ENCODE data around the gene DOHH. TPM values are rescaled to one million over a fixed set of nuclear protein-coding genes. Genes with fewer than 3 reads are reported as not detected.

Gene DOHH
- polyA plus RNA-seq, 2 of the 4 experiments (the other 2 are of a cell fraction) = 4.6 to 13.3 TPM

DNA sequence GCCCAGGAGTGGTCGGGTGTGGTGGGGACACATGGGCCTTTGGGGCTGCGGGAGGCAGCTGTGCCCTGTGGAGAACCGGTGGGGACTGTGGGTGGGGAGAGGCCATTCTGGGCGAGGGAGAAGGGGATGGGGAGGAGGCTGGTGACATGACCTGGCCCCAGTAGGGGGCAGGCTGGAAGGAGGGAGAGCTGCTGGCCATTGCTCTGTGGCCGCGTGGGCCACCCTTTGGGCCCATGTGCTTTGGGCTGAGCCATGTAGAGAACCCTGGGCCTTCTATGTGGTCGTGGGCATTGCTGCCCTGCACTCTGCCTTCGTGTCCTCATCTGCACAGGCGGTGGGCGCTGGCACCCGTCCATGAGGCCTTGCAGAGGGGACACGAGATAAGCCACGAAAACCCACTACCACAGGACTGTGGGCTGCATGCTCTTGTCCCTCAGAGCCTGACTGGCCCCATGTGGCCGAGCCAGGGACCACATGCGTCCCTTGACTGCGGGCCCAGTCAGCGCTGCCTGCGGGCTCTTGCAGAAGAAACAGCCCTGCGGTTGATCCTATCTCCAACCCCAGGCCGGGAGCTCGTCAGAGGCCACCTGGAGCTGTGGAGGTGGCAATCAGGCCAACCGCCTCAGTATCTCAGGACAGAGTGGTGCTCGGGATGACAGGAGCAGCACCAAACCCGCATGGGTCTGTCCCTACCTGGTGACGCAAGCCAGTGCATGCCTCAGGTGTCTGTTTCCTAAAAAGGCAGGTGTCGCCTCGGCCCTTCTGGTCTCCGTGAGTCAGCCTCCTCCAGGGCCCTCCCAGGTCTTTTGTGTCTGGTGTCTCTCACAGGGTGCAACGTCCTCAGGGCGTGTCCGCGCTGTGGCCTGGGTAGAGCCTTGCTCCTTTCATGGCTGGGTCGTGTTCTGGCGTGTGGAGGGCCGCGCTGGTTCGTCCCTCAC is 20.0 kb upstream of the DOHH start:
- no peak overlapping the region for H3K27ac ChIP-seq
- H3K4me3 ChIP-seq = no peak overlapping the region
- ATAC-seq (peak in 1 of 2 experiments; percentile 37; a peak in 2 of 6 replicates), FAIRE-seq (no peak), DNase-seq (ENCODE audit: low read depth in 1 of 2, low spot score in 1 of 2) (no peak)
- no peaks in the 10 kb centered on the region for H3K9me3 ChIP-seq
- ChIA-PET CTCF (interaction anchor here (1.3 kb wide), 1 partner anchor 25 kb away, joined by 3 read pairs; no protein-coding TSS in a partner anchor), POLR2A (no interaction called here)
- no peak overlapping the region for H3K4me2 ChIP-seq
- peaks cover 13% of the 10 kb centered on the region; the same call in 2 of the 3 replicates for H3K4me1 ChIP-seq
- TF ChIP-seq, protein P1, sequence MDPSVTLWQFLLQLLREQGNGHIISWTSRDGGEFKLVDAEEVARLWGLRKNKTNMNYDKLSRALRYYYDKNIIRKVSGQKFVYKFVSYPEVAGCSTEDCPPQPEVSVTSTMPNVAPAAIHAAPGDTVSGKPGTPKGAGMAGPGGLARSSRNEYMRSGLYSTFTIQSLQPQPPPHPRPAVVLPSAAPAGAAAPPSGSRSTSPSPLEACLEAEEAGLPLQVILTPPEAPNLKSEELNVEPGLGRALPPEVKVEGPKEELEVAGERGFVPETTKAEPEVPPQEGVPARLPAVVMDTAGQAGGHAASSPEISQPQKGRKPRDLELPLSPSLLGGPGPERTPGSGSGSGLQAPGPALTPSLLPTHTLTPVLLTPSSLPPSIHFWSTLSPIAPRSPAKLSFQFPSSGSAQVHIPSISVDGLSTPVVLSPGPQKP (IDR thresholded peaks at IDR 0.05; ENCODE audit: low read depth, low read length) = no peak
- TF ChIP-seq SREBF2 (IDR thresholded peaks at IDR 0.05) (no peak), NPAS2 (CRISPR knock-in tag; IDR thresholded peaks at IDR 0.05; ENCODE audit: borderline replicate concordance) (no peak), RARB (CRISPR knock-in tag; IDR thresholded peaks at IDR 0.05) (no peak), ZNF302 (CRISPR knock-in tag; IDR thresholded peaks at IDR 0.05) (no peak), RFX5 (IDR thresholded peaks at IDR 0.05) (no peak), CHD4 (IDR thresholded peaks at IDR 0.05; ENCODE audit: borderline replicate concordance) (no peak), MAZ (IDR thresholded peaks at IDR 0.05; ENCODE audit: borderline replicate concordance, low read depth, low read length) (no peak), RNF2 (IDR thresholded peaks at IDR 0.05; ENCODE audit: borderline replicate concordance, low read depth) (no peak), FOSL2 (IDR thresholded peaks at IDR 0.05) (no peak), FOSL2 (CRISPR knock-in tag; IDR thresholded peaks at IDR 0.05) (no peak), MYC (IDR thresholded peaks at IDR 0.05; ENCODE audit: borderline replicate concordance, low read length) (no peak), ESRRA (IDR thresholded peaks at IDR 0.05; ENCODE audit: borderline replicate concordance, low read length) (no peak), CBX8 (IDR thresholded peaks at IDR 0.05) (no peak), RAD21 (conservative IDR thresholded peaks at IDR 0.05 in 1 of 2, IDR thresholded peaks at IDR 0.05 in 1 of 2) (no peak), KDM5A (IDR thresholded peaks at IDR 0.05) (no peak), NFE2L2 (conservative IDR thresholded peaks at IDR 0.05; ENCODE audit: low read length) (no peak)
- TF ChIP-seq, protein P2, sequence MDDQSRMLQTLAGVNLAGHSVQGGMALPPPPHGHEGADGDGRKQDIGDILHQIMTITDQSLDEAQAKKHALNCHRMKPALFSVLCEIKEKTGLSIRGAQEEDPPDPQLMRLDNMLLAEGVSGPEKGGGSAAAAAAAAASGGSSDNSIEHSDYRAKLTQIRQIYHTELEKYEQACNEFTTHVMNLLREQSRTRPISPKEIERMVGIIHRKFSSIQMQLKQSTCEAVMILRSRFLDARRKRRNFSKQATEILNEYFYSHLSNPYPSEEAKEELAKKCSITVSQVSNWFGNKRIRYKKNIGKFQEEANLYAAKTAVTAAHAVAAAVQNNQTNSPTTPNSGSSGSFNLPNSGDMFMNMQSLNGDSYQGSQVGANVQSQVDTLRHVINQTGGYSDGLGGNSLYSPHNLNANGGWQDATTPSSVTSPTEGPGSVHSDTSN (IDR thresholded peaks at IDR 0.05) = no peak
- TF ChIP-seq, protein P3, sequence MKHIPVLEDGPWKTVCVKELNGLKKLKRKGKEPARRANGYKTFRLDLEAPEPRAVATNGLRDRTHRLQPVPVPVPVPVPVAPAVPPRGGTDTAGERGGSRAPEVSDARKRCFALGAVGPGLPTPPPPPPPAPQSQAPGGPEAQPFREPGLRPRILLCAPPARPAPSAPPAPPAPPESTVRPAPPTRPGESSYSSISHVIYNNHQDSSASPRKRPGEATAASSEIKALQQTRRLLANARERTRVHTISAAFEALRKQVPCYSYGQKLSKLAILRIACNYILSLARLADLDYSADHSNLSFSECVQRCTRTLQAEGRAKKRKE (CRISPR knock-in tag; IDR thresholded peaks at IDR 0.05; ENCODE audit: low read depth) = no peak
- TF ChIP-seq, protein P4, sequence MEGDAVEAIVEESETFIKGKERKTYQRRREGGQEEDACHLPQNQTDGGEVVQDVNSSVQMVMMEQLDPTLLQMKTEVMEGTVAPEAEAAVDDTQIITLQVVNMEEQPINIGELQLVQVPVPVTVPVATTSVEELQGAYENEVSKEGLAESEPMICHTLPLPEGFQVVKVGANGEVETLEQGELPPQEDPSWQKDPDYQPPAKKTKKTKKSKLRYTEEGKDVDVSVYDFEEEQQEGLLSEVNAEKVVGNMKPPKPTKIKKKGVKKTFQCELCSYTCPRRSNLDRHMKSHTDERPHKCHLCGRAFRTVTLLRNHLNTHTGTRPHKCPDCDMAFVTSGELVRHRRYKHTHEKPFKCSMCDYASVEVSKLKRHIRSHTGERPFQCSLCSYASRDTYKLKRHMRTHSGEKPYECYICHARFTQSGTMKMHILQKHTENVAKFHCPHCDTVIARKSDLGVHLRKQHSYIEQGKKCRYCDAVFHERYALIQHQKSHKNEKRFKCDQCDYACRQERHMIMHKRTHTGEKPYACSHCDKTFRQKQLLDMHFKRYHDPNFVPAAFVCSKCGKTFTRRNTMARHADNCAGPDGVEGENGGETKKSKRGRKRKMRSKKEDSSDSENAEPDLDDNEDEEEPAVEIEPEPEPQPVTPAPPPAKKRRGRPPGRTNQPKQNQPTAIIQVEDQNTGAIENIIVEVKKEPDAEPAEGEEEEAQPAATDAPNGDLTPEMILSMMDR (IDR thresholded peaks at IDR 0.05) = no peak
- TF ChIP-seq, protein P5, sequence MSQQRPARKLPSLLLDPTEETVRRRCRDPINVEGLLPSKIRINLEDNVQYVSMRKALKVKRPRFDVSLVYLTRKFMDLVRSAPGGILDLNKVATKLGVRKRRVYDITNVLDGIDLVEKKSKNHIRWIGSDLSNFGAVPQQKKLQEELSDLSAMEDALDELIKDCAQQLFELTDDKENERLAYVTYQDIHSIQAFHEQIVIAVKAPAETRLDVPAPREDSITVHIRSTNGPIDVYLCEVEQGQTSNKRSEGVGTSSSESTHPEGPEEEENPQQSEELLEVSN (IDR thresholded peaks at IDR 0.05; ENCODE audit: borderline replicate concordance, low read depth) = no peak
- 92% methylated on average over 27 of the region's 37 CpGs for WGBS (ENCODE audit: missing lambda C conversion rate)

Measured in A549 (cell line).